ENCODE data around the gene PRKCE.

DNA sequence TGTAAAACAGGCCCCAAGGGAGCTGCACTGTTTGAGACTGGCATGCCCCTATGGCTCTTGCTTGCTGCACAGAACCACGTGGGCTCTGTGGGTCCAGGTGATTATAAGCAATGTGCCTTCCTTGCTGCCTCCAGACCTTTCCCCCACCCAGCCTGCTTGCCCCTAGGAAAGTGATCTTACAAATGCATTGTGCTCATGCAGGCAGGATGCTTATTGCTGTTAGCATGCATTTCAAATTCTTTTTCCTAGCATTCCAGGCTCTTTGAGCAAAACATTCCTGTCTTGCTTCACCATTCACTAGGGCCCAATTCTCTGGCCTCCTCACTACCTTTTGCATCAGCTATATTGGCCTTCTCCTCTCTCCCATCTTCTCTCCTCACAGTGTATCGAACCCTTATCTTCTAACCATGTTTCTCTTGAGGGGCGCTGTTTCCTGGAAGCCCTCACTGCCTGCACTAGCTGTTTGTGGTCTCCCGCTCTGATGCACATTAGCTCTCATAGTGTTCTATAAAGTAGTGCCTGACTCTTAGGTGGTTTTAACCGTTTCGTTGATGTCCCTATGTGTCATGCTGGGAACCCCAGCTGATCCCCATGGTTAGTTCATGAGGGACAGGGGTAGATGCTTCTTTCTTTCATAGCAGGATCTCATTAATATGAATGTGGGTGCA, 492.8 kb downstream of the PRKCE start:
- TF ChIP-seq, protein P1, sequence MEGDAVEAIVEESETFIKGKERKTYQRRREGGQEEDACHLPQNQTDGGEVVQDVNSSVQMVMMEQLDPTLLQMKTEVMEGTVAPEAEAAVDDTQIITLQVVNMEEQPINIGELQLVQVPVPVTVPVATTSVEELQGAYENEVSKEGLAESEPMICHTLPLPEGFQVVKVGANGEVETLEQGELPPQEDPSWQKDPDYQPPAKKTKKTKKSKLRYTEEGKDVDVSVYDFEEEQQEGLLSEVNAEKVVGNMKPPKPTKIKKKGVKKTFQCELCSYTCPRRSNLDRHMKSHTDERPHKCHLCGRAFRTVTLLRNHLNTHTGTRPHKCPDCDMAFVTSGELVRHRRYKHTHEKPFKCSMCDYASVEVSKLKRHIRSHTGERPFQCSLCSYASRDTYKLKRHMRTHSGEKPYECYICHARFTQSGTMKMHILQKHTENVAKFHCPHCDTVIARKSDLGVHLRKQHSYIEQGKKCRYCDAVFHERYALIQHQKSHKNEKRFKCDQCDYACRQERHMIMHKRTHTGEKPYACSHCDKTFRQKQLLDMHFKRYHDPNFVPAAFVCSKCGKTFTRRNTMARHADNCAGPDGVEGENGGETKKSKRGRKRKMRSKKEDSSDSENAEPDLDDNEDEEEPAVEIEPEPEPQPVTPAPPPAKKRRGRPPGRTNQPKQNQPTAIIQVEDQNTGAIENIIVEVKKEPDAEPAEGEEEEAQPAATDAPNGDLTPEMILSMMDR (IDR thresholded peaks at IDR 0.05; ENCODE audit: extremely low read depth in 1 of 2, insufficient read depth in 1 of 2, low read depth in 1 of 2, low read length in 2 of 2): no peak
- TF ChIP-seq MYC (IDR thresholded peaks at IDR 0.05; ENCODE audit: low read depth, low read length): no peak
